Measurements from ENCODE around the gene KCND3. TPM values are rescaled to one million over a fixed set of nuclear protein-coding genes. Genes with fewer than 3 reads are reported as not detected.
A peak's percentile ranks its signal among the peaks of the same experiment; 100 is the strongest.

KCND3 gene
- total RNA-seq, 1 donor from 2014 or later = 3.7 TPM

DNA sequence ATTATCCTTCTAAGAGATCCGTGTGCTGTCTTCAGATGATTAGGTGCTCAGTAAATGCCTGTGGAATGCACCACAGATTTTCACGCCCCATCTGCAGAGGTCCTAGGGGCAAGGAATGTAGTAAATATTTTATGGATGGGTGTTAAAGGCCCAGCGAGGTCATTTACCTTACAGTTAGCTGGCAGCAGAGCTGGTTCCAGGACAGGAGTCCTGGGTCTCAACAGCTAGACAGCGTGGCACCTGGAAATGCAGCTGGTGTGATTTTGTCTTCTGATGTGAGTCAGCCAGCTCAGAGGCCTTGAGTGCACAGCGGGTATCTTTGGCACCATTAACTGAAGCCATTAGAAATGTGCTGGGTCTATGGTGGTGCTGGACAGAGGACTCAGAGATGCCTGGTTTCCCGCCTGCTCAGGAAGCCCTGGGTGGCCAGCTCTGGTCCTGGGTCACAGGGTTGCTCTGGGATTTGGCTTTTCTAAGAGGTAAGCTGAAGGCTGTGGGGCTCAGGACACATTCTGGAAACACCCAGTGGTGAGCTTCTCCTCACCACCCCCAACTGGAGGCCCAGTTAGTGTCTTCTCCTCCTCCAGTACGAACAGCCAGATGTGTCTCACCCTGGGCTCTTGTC is 168.2 kb downstream of the KCND3 start:
- Mint-ChIP-seq H3K36me3 (ENCODE audit: unreplicated experiment) (no peaks in the 10 kb centered on the region), H3K4me3 (ENCODE audit: unreplicated experiment) (no peak overlapping the region)
- no peak for DNase-seq

DNA sequence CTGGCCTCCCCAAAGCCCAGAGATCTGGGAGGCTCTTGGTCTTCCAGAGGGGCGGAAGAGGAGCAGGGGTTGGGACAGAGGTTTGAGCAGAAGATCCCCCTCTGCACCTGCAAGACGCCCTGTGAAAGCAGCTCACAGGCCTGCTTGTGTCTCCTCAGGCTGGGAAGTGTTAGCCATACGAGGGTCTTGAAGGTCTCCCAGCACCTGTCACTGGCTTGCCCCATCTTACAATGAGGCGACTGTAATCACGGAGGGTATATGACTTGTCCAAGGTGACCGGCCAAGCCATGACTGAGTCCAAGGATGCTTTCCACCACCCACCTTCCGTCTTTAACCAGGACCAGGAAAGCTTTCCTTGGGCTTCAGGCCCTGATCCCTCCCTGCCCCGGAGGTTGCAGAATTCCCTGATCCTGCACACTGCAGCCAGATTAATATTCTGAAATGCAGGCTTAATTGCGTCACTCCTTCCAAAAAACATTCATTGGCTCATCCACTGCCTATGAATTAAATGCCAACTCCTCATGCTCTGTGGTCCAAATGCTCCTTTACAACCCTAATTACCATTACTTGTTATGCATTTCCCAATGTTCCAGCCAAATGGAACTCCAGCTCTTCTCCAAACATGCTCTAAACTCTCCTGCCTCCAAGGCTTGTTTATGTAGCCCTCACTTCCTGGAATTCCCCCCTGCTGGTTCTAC is 169.8 kb downstream of the KCND3 start:
- Mint-ChIP-seq H3K27me3 (ENCODE audit: unreplicated experiment) (no peaks in the 10 kb centered on the region), H3K4me1 (ENCODE audit: low read depth, unreplicated experiment) (peaks cover 11% of the 10 kb centered on the region), H3K4me3 (ENCODE audit: unreplicated experiment) (no peak overlapping the region), H3K9me3 (ENCODE audit: unreplicated experiment) (peaks cover 3% of the 10 kb centered on the region), H3K27ac (ENCODE audit: unreplicated experiment) (no peak overlapping the region), H3K36me3 (ENCODE audit: unreplicated experiment) (no peaks in the 10 kb centered on the region)
- no peak for DNase-seq
- TF ChIP-seq, protein P1, sequence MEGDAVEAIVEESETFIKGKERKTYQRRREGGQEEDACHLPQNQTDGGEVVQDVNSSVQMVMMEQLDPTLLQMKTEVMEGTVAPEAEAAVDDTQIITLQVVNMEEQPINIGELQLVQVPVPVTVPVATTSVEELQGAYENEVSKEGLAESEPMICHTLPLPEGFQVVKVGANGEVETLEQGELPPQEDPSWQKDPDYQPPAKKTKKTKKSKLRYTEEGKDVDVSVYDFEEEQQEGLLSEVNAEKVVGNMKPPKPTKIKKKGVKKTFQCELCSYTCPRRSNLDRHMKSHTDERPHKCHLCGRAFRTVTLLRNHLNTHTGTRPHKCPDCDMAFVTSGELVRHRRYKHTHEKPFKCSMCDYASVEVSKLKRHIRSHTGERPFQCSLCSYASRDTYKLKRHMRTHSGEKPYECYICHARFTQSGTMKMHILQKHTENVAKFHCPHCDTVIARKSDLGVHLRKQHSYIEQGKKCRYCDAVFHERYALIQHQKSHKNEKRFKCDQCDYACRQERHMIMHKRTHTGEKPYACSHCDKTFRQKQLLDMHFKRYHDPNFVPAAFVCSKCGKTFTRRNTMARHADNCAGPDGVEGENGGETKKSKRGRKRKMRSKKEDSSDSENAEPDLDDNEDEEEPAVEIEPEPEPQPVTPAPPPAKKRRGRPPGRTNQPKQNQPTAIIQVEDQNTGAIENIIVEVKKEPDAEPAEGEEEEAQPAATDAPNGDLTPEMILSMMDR (IDR thresholded peaks at IDR 0.05; ENCODE audit: partially characterized antibody, unreplicated experiment) = no peak

More for the DNA sequence above, 168.2 kb downstream of the KCND3 start:
- Mint-ChIP-seq H3K4me1 (ENCODE audit: low read depth, unreplicated experiment) (peaks cover 11% of the 10 kb centered on the region), H3K27me3 (ENCODE audit: unreplicated experiment) (no peaks in the 10 kb centered on the region), H3K27ac (ENCODE audit: unreplicated experiment) (no peak overlapping the region), H3K9me3 (ENCODE audit: unreplicated experiment) (peaks cover 3% of the 10 kb centered on the region)
- TF ChIP-seq, protein P1 (IDR thresholded peaks at IDR 0.05; ENCODE audit: partially characterized antibody, unreplicated experiment) = no peak

DNA sequence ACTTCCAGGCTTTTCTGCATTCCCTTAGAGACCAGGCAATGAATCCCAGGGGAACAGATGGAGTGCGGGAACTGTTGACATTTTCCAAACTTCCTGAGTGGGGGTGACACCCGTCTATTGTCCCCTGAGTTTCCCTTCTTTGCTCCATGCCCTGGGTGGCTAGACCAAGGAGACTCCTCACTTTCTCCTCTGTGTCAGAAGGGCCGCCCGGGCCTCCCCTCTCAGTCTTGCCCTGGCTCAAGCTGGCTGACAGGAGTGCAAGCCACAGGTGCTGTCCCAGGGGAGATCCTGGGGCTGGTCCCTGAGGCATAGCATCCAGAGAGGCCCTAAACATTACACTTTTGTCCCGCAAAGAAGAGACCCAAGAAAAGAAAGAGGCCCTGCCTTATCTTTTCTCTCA is 170.9 kb downstream of the KCND3 start:
- H3K27me3 Mint-ChIP-seq (ENCODE audit: unreplicated experiment) = no peaks in the 10 kb centered on the region
- no peak overlapping the region for H3K27ac Mint-ChIP-seq (ENCODE audit: unreplicated experiment)
- peaks cover 11% of the 10 kb centered on the region for H3K4me1 Mint-ChIP-seq (ENCODE audit: low read depth, unreplicated experiment)
- DNase-seq = no peak
- no peak overlapping the region for H3K4me3 Mint-ChIP-seq (ENCODE audit: unreplicated experiment)
- H3K36me3 Mint-ChIP-seq (ENCODE audit: unreplicated experiment) = no peaks in the 10 kb centered on the region
- TF ChIP-seq, protein P1 (IDR thresholded peaks at IDR 0.05; ENCODE audit: partially characterized antibody, unreplicated experiment) = no peak
- peaks cover 3% of the 10 kb centered on the region for H3K9me3 Mint-ChIP-seq (ENCODE audit: unreplicated experiment)

DNA sequence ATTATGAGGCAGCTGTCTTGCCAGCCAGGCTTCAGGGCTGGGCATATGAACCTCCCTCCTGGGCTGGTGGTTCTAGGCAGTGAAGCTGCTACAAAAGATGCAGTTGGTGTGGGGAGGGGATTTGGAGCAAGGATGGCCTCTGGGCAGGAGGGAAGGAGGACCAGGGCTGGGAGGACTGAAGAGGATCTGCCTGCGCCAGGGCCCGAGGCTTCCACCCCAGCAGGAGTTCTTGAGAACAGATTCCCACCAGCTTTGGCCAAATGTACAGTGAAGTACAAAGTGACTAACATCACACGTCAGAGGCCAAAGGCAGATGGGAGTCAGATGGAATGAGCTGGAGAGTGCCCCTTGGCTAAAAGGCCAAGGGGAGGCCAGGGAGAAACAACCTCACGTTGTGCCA is 171.4 kb downstream of the KCND3 start:
- H3K4me1 Mint-ChIP-seq (ENCODE audit: low read depth, unreplicated experiment) = peaks cover 11% of the 10 kb centered on the region
- TF ChIP-seq, protein P1 (IDR thresholded peaks at IDR 0.05; ENCODE audit: partially characterized antibody, unreplicated experiment) = no peak
- H3K36me3 Mint-ChIP-seq (ENCODE audit: unreplicated experiment) = no peaks in the 10 kb centered on the region
- DNase-seq = peak; percentile 26
- peaks cover 3% of the 10 kb centered on the region for H3K9me3 Mint-ChIP-seq (ENCODE audit: unreplicated experiment)
- H3K27ac Mint-ChIP-seq (ENCODE audit: unreplicated experiment) = peak overlapping the region; percentile 40
- H3K27me3 Mint-ChIP-seq (ENCODE audit: unreplicated experiment) = no peaks in the 10 kb centered on the region
- H3K4me3 Mint-ChIP-seq (ENCODE audit: unreplicated experiment) = no peak overlapping the region

DNA sequence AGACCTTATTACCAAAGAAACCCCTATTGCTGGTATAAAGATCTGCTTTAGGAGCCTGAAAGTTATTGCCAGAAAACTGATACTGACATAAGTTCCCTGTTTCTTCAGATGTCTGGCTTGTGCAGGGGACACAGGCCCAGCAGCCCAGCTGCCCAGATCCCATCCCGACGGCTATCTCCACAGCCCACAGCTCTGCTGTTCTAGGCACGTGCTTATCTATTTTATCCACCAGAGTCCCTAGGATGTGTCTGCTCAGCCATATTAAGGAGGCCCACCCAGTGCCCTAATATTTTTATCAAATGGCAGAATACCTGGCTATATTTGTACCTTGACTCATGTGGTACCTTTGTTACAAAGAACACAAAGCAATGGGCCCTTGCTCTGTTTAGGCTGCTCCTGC is 174.8 kb downstream of the KCND3 start:
- Mint-ChIP-seq H3K4me3 (ENCODE audit: unreplicated experiment) (no peak overlapping the region), H3K27ac (ENCODE audit: unreplicated experiment) (no peak overlapping the region), H3K36me3 (ENCODE audit: unreplicated experiment) (no peaks in the 10 kb centered on the region), H3K27me3 (ENCODE audit: unreplicated experiment) (no peaks in the 10 kb centered on the region), H3K9me3 (ENCODE audit: unreplicated experiment) (peaks cover 9% of the 10 kb centered on the region), H3K4me1 (ENCODE audit: low read depth, unreplicated experiment) (peaks cover 23% of the 10 kb centered on the region)
- TF ChIP-seq, protein P1 (IDR thresholded peaks at IDR 0.05; ENCODE audit: partially characterized antibody, unreplicated experiment) = no peak
- DNase-seq = no peak
